ENCODE data around the gene FAM98A.

- TF ChIP-seq CTCF (conservative IDR thresholded peaks at IDR 0.05 in 1 of 2, IDR thresholded peaks at IDR 0.05 in 1 of 2; ENCODE audit: low read depth in 1 of 2, low read length in 2 of 2), result no peak
- TF ChIP-seq EZH2 (IDR thresholded peaks at IDR 0.05; ENCODE audit: low read length, missing control alignments), result no peak
Measured at GRCh38 chr2:33617401-33617800, 18.3 kb upstream of the FAM98A start.
